Esophagus (tissue), 2 donors: ENCODE results near the gene RAB31. TPM values are rescaled to one million over a fixed set of nuclear protein-coding genes. Genes with fewer than 3 reads are reported as not detected.
"Not testable (repeated sequence)": the region's sequence is repeated elsewhere in the genome, so short reads cannot be mapped to it uniquely, and the experiment has no call there.

Source experiments
- H3K27ac ChIP-seq, 2 donors: one replicate each; pipeline ENCODE4 v1.5.1; 2013; ENCODE audit warnings: low read depth in 2 of 2, mild to moderate bottlenecking in 2 of 2, inconsistent platforms in 1 of 2, low read length in 1 of 2, moderate library complexity in 1 of 2
- H3K27me3 ChIP-seq, 2 donors: one replicate each; pipeline ENCODE4 v1.6.1; 2013; ENCODE audit warnings: low read length in 2 of 2, control low read depth in 1 of 2, mild to moderate bottlenecking in 1 of 2; ENCODE audit not compliant: insufficient read depth in 2 of 2, control insufficient read depth in 1 of 2
- H3K36me3 ChIP-seq, 2 donors: one replicate each; pipeline ENCODE4 v1.6.1; 2013; ENCODE audit warnings: low read length in 1 of 2; ENCODE audit not compliant: control insufficient read depth in 2 of 2, insufficient read depth in 2 of 2
- H3K4me1 ChIP-seq, 2 donors: one replicate each; pipeline ENCODE4 v1.6.1; 2013; ENCODE audit warnings: low read length in 1 of 2; ENCODE audit not compliant: control insufficient read depth in 2 of 2, insufficient read depth in 2 of 2
- H3K4me3 ChIP-seq, 2 donors: one replicate each; pipeline ENCODE4 v1.5.1; 2013; ENCODE audit warnings: low read length in 2 of 2, mild to moderate bottlenecking in 2 of 2, low read depth in 1 of 2, moderate library complexity in 1 of 2
- H3K9me3 ChIP-seq, 2 donors: one replicate each; pipeline ENCODE4 v1.6.1; 2013; ENCODE audit warnings: mild to moderate bottlenecking in 2 of 2, low read depth in 1 of 2, low read length in 1 of 2, moderate library complexity in 1 of 2; ENCODE audit not compliant: control insufficient read depth in 2 of 2, insufficient read depth in 1 of 2
- WGBS, 2 donors: extraction: QIAGEN DNeasy Blood & Tissue Kit; methylation state at CpG; one replicate each; pipeline ENCODE4 v1.1.7; 2013; 5-methylcytosine and 5-hydroxymethylcytosine counted together
- polyA plus RNA-seq, 2 donors: library from polyadenylated mRNA; stranded (reverse); fragments of 200-250 nt; gene quantifications; one replicate each; pipeline ENCODE4 v1.2.3, GENCODE V29; 2013
- donor health status: healthy with polysubstance abuse.
- donor health status: Bipolar disorder and iron deficiency.

Gene RAB31
- polyA plus RNA-seq, 2 donors, result 10.7 to 17.5 TPM

- H3K27me3 ChIP-seq, H3K4me1 ChIP-seq, H3K9me3 ChIP-seq, H3K27ac ChIP-seq, H3K36me3 ChIP-seq, H3K4me3 ChIP-seq: not testable (repeated sequence)
- WGBS, 2 donors, result 94 to 95% methylated on average over 5 of the region's 5 CpGs
Measured at GRCh38 chr18:9678216-9678615, 29.9 kb upstream of the RAB31 start.

GRCh38 chr18:9679125-9679524 lies 29.0 kb upstream of the RAB31 start:
- no peak overlapping the region for H3K4me3 ChIP-seq
- no peaks in the 10 kb centered on the region for H3K4me1 ChIP-seq
- no peak overlapping the region for H3K27ac ChIP-seq
- no peaks in the 10 kb centered on the region for H3K9me3 ChIP-seq
- 92 to 94% methylated on average over 17 of the region's 17 CpGs for WGBS, 2 donors
- no peaks in the 10 kb centered on the region for H3K36me3 ChIP-seq
- no peaks in the 10 kb centered on the region for H3K27me3 ChIP-seq

GRCh38 chr18:9681217-9681616 lies 26.9 kb upstream of the RAB31 start:
- no peaks in the 10 kb centered on the region for H3K27me3 ChIP-seq
- WGBS, 2 donors, result 70 to 80% methylated on average over 1 of the region's 1 CpG
- no peak overlapping the region for H3K4me3 ChIP-seq
- no peak overlapping the region for H3K27ac ChIP-seq
- peaks cover 0 to 4% of the 10 kb centered on the region in 2 donors for H3K4me1 ChIP-seq
- H3K36me3 ChIP-seq, result no peaks in the 10 kb centered on the region
- H3K9me3 ChIP-seq, result no peaks in the 10 kb centered on the region

DNA sequence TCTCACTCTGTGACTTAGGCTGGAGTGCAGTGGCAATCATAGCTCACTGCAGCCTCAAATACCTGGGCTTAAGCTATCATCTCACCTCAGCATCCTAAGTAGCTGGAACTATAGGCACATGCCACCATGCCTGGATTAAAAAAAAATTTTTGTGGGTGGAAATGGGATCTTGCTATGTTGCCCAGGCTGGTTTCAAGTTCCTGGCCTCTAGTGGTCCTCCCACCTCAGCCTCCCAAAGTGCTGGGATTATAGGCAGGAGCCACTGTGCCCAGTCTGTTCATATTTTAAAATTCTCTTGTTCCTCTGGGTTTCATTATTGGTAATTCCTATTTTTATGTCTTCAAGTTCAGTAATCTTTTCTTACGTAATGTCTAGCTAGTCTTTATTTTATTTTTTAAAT lies 25.5 kb upstream of the RAB31 start:
- H3K36me3 ChIP-seq, result no peaks in the 10 kb centered on the region
- H3K27me3 ChIP-seq, result no peaks in the 10 kb centered on the region
- peaks cover 0 to 4% of the 10 kb centered on the region in 2 donors for H3K4me1 ChIP-seq
- no peak overlapping the region for H3K4me3 ChIP-seq
- H3K27ac ChIP-seq, result no peak overlapping the region
- 90 to 97% methylated on average over 1 of the region's 1 CpG for WGBS, 2 donors
- no peaks in the 10 kb centered on the region for H3K9me3 ChIP-seq

- H3K9me3 ChIP-seq, result no peaks in the 10 kb centered on the region
- WGBS, 2 donors, result 62 to 72% methylated on average over 9 of the region's 9 CpGs
- H3K27ac ChIP-seq, result peak overlapping the region; percentile 10 to 24
- H3K36me3 ChIP-seq, result no peaks in the 10 kb centered on the region
- no peak overlapping the region for H3K4me3 ChIP-seq
- H3K4me1 ChIP-seq, result peaks cover 0 to 4% of the 10 kb centered on the region in 2 donors
- H3K27me3 ChIP-seq, result no peaks in the 10 kb centered on the region
Measured at GRCh38 chr18:9683418-9684396, 24.4 kb upstream of the RAB31 start.

- H3K27ac ChIP-seq, result peak overlapping the region; percentile 30 to 38
- 35 to 42% methylated on average over 9 of the region's 9 CpGs for WGBS, 2 donors
- H3K4me3 ChIP-seq, result no peak overlapping the region
- no peaks in the 10 kb centered on the region for H3K9me3 ChIP-seq
- H3K36me3 ChIP-seq, result no peaks in the 10 kb centered on the region
- H3K4me1 ChIP-seq, result peaks cover 0 to 4% of the 10 kb centered on the region in 2 donors
- H3K27me3 ChIP-seq, result no peaks in the 10 kb centered on the region
Measured at GRCh38 chr18:9684881-9685614, 23.1 kb upstream of the RAB31 start.

DNA sequence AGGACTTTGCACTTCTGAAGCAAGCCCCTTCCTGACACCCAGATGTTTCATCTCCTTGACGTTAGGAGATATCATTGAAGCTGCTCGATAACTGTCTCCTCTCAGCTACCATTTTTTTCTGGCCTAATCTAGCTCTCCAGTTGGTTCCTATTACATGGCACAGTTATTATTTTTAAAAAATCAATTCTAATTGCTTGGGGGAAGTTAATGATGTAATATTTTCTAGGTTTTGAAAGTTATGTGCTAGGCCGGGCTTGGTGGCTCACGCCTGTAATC lies 22.5 kb upstream of the RAB31 start:
- Histone ChIP-seq H3K27me3 (no peaks in the 10 kb centered on the region), H3K9me3 (no peaks in the 10 kb centered on the region), H3K36me3 (no peaks in the 10 kb centered on the region), H3K27ac (peak overlapping the region; percentile 30 to 38), H3K4me1 (peaks cover 0 to 4% of the 10 kb centered on the region in 2 donors), H3K4me3 (no peak overlapping the region)
- 82 to 84% methylated on average over 4 of the region's 4 CpGs for WGBS, 2 donors

GRCh38 chr18:9688036-9688741 lies 19.9 kb upstream of the RAB31 start:
- Histone ChIP-seq H3K27ac (peak overlapping the region; percentile 79 to 89), H3K4me1 (peaks cover 0 to 4% of the 10 kb centered on the region in 2 donors), H3K4me3 (no peak overlapping the region), H3K36me3 (no peaks in the 10 kb centered on the region), H3K9me3 (no peaks in the 10 kb centered on the region), H3K27me3 (no peaks in the 10 kb centered on the region)
- 51 to 56% methylated on average over 19 of the region's 19 CpGs for WGBS, 2 donors

DNA sequence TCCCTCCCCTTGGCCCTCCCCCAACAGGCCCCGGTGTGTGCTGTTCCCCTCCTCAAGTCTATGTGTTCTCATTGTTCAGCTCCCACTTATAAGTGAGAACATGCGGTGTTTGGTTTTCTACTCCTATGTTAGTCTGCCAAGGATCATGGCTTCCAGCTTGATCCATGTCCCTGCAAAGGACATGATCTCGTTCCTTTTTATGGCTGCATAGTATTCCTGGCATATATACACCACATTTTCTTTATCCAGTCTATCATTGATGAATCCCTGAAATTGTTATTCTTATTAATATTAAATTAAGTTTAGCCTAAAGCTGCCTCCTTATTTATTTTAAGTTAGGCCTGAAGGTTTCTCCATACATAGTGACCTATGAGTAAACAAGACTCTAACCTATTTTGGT lies 18.8 kb upstream of the RAB31 start:
- no peak overlapping the region for H3K4me3 ChIP-seq
- no peak overlapping the region for H3K27ac ChIP-seq
- no peaks in the 10 kb centered on the region for H3K36me3 ChIP-seq
- WGBS, 2 donors, result 91 to 93% methylated on average over 3 of the region's 3 CpGs
- H3K9me3 ChIP-seq, result no peaks in the 10 kb centered on the region
- H3K4me1 ChIP-seq, result peaks cover 0 to 4% of the 10 kb centered on the region in 2 donors
- no peaks in the 10 kb centered on the region for H3K27me3 ChIP-seq
